Upper lobe of left lung (tissue), 4 donors: ENCODE results near the gene NWD2.

Experiments used
- CTCF ChIP-seq, 6 experiments: fragments of 450-650 bp in 4 of 6; fragments of 200-600 bp in 2 of 6; sonication (generic) in 2 of 6; IDR thresholded peaks; one replicate each; pipeline ENCODE4 v1.5.1; 2016 to 2019; ENCODE audit warnings: antibody characterized with exemption in 6 of 6
- POLR2A ChIP-seq, 4 donors: fragments of 450-650 bp; IDR thresholded peaks; one replicate each; pipeline ENCODE4 v1.5.1; 2016 to 2017; ENCODE audit warnings: antibody characterized with exemption in 4 of 4, mild to moderate bottlenecking in 2 of 4

- no peak for TF ChIP-seq CTCF (IDR thresholded peaks at IDR 0.05)
- no peak for TF ChIP-seq POLR2A (IDR thresholded peaks at IDR 0.05)
Measured at GRCh38 chr4:37438564-37439279, 194.2 kb downstream of the NWD2 start.
